K562 (cell line): ENCODE measurements around the gene CHST15. TPM values are rescaled to one million over a fixed set of nuclear protein-coding genes. Genes with fewer than 3 reads are reported as not detected.

Source experiments
- ATAC-seq: fragments of 200-7000 bp; cut with Tn5 transposase; 3 replicates; pipeline ENCODE4 v1.9.1; 2020; ENCODE audit warnings: moderate library complexity
- BruUV-seq: library from RNA; stranded (reverse); fragments of 400-500 nt; replicated peaks from 2 replicates; lab custom pipeline; 2021; lab: Mats Ljungman, UMichigan
- CTCF ChIA-PET: fragments of 300-600 bp; formaldehyde crosslinking; extraction: SDS; loops from one replicate; lab custom pipeline; 2021; ENCODE audit warnings: low intra/inter-chr PET ratio; lab: Yijun Ruan, JAX
- POLR2A ChIA-PET: fragments of 300-600, 350-650 bp; sonication (Branson Sonifier 250); formaldehyde crosslinking; extraction: SDS; loops from one replicate; lab custom pipeline; 2021; ENCODE audit warnings: antibody characterized with exemption, inconsistent platforms; lab: Yijun Ruan, JAX
- DNase-seq, 4 experiments: peaks; one replicate each; pipeline versions ENCODE4 v3.0.0 to v3.0.0-alpha.2; 2011 to 2018; ENCODE audit warnings: low spot score in 3 of 4, mixed read lengths in 3 of 4; ENCODE audit errors: extremely low read depth in 1 of 4
- FAIRE-seq: peaks from 2 replicates; lab custom pipeline; 2011; peaks lifted over from hg19 to GRCh38; lab: Jason Lieb, UNC
- H2AFZ ChIP-seq: 2 replicates; pipeline ENCODE4 v1.6.0; 2011; ENCODE audit warnings: low read depth, low read length, control low read depth, inconsistent platforms
- H3K27ac ChIP-seq: fragments of 200-600 bp; 3 replicates; pipeline ENCODE4 v1.8.0; 2011; ENCODE audit warnings: low read depth, mild to moderate bottlenecking, control low read depth, inconsistent platforms, low read length, moderate library complexity, mixed read lengths; ENCODE audit errors: extremely low read depth
- H3K27me3 ChIP-seq, 2 experiments: fragments of 300-600 bp in 1 of 2; 2 replicates in 1 of 2; 3 replicates in 1 of 2; pipeline versions ENCODE4 v1.6.0 to v1.8.0; 2011; ENCODE audit warnings: inconsistent platforms in 2 of 2, low read length in 2 of 2, mild to moderate bottlenecking in 1 of 2, mixed read lengths in 1 of 2, moderate library complexity in 1 of 2; ENCODE audit not compliant: control insufficient read depth in 2 of 2, insufficient read depth in 2 of 2
- H3K36me3 ChIP-seq: fragments of 300-600 bp; 3 replicates; pipeline ENCODE4 v1.8.0; 2011; ENCODE audit warnings: mild to moderate bottlenecking, low read length, inconsistent platforms; ENCODE audit not compliant: control insufficient read depth, insufficient read depth
- H3K4me1 ChIP-seq, 2 experiments: fragments of 200-600 bp in 1 of 2; replicated peaks in 1 of 2; 2 replicates in 1 of 2; 3 replicates in 1 of 2; pipeline versions ENCODE4 v1.5.1 to v1.8.0; 2011; ENCODE audit warnings: inconsistent platforms in 2 of 2, low read length in 2 of 2, mild to moderate bottlenecking in 1 of 2, mixed read lengths in 1 of 2, moderate library complexity in 1 of 2; ENCODE audit not compliant: control insufficient read depth in 2 of 2, insufficient read depth in 2 of 2
- H3K4me2 ChIP-seq: 2 replicates; pipeline ENCODE4 v1.6.1; 2011; ENCODE audit warnings: low read length, control low read depth, inconsistent platforms, mixed read lengths; ENCODE audit not compliant: insufficient read depth
- H3K4me3 ChIP-seq: fragments of 200-600 bp; sonication (generic), shearing (Covaris generic); 2 replicates; pipeline ENCODE4 v1.5.1; 2016; ENCODE audit warnings: control low read depth, inconsistent platforms
- H3K79me2 ChIP-seq: fragments of 200-600 bp; 3 replicates; pipeline ENCODE4 v1.8.0; 2011; ENCODE audit warnings: low read length, inconsistent platforms; ENCODE audit not compliant: control insufficient read depth, insufficient read depth
- H3K9ac ChIP-seq, 2 experiments: 2 replicates each; pipeline versions ENCODE4 v1.6.0 to v1.6.1; 2011; ENCODE audit warnings: low read depth in 2 of 2, low read length in 2 of 2, control low read depth in 1 of 2, inconsistent platforms in 1 of 2, mild to moderate bottlenecking in 1 of 2, mixed read lengths in 1 of 2; ENCODE audit not compliant: insufficient read depth in 1 of 2
- H3K9me1 ChIP-seq: one replicate; pipeline ENCODE4 v1.6.0; 2011; ENCODE audit warnings: inconsistent platforms, mild to moderate bottlenecking, low read length, moderate library complexity; ENCODE audit not compliant: control insufficient read depth, insufficient read depth
- H3K9me3 ChIP-seq: replicated peaks from 2 replicates; pipeline ENCODE4 v1.5.1; 2011; ENCODE audit warnings: low read depth, low read length, inconsistent platforms; ENCODE audit not compliant: control insufficient read depth, insufficient read depth
- H4K20me1 ChIP-seq: replicated peaks from 2 replicates; pipeline ENCODE4 v1.6.1; 2011; ENCODE audit warnings: low read length, inconsistent platforms, mixed read lengths; ENCODE audit not compliant: control insufficient read depth, insufficient read depth
- EHMT2 ChIP-seq: fragments of 450-650 bp; IDR thresholded peaks from 2 replicates; pipeline ENCODE4 v1.6.1; 2018; ENCODE audit warnings: antibody characterized with exemption
- FOXJ2 ChIP-seq: fragments of 200-800 bp; sonication (Bioruptor generic); IDR thresholded peaks from 2 replicates; pipeline ENCODE4 v1.6.1; 2016; ENCODE audit warnings: missing genetic modification characterization, missing compliant biosample characterization
- FOXK1 ChIP-seq: sonication (generic); formaldehyde crosslinking; IDR thresholded peaks from 2 replicates; pipeline ENCODE4 v1.8.0; 2022; ENCODE audit warnings: missing genetic modification reagents, mild to moderate bottlenecking, borderline replicate concordance
- FOXK2 ChIP-seq, 2 experiments: fragments of 450-650 bp; IDR thresholded peaks in 1 of 2; conservative IDR thresholded peaks in 1 of 2; 2 replicates each; pipeline ENCODE4 v1.6.1; 2016; ENCODE audit warnings: low read depth in 2 of 2, mild to moderate bottlenecking in 1 of 2
- HCFC1 ChIP-seq: IDR thresholded peaks from 2 replicates; pipeline ENCODE4 v1.6.1; 2012; ENCODE audit warnings: low read depth, low read length, improper control_type of control experiment
- HLTF ChIP-seq: fragments of 450-650 bp; IDR thresholded peaks from 2 replicates; pipeline ENCODE4 v1.6.1; 2016
- HNRNPK ChIP-seq: fragments of 200-400 bp; formaldehyde crosslinking; IDR thresholded peaks from one replicate; pipeline ENCODE4 v1.6.1; 2018; ENCODE audit warnings: mild to moderate bottlenecking, low read depth, low read length; ENCODE audit not compliant: poor library complexity, severe bottlenecking
- NELFE ChIP-seq: IDR thresholded peaks from 2 replicates; pipeline ENCODE4 v1.6.1; 2011; ENCODE audit warnings: mild to moderate bottlenecking; ENCODE audit not compliant: insufficient read depth, insufficient read length
- NR3C1 ChIP-seq: sonication (generic); formaldehyde crosslinking; IDR thresholded peaks from 2 replicates; pipeline ENCODE4 v1.8.1; 2022; ENCODE audit warnings: missing genetic modification reagents
- POLR3G ChIP-seq: IDR thresholded peaks from 2 replicates; pipeline ENCODE4 v1.6.1; 2011; ENCODE audit not compliant: insufficient read length, insufficient replicate concordance; ENCODE audit errors: extremely low read depth
- TCFL5 ChIP-seq: fragments of 250-450 bp; sonication (Bioruptor Pico); conservative IDR thresholded peaks from 2 replicates; pipeline ENCODE4 v1.6.1; 2021; ENCODE audit warnings: mild to moderate bottlenecking, moderate library complexity, matching md5 sums
- ZBTB1 ChIP-seq: sonication (generic); formaldehyde crosslinking; IDR thresholded peaks from 2 replicates; pipeline ENCODE4 v1.8.1; 2023; ENCODE audit warnings: missing genetic modification reagents, low read depth, mild to moderate bottlenecking, borderline replicate concordance
- ZNF140 ChIP-seq: fragments of 250-450 bp; sonication (Bioruptor Pico); IDR thresholded peaks from 2 replicates; pipeline ENCODE4 v1.8.0; 2021; ENCODE audit warnings: moderate library complexity, mild to moderate bottlenecking, inconsistent platforms
- ZNF146 ChIP-seq: IDR thresholded peaks from one replicate; pipeline ENCODE4 v1.6.1; 2018; ENCODE audit warnings: missing compliant biosample characterization; ENCODE audit not compliant: unreplicated experiment
- WGBS: fragments of 100-300 bp; shearing (Covaris generic); methylation state at CpG from one replicate; pipeline ENCODE4 v1.1.6; 2016; ENCODE audit warnings: low coverage, mixed read lengths; ENCODE audit not compliant: insufficient coverage; ENCODE audit errors: missing lambda C conversion rate; 5-methylcytosine and 5-hydroxymethylcytosine counted together
- in situ Hi-C: fragments of 300-500 bp; cut with MboI; formaldehyde crosslinking; loops from 4 replicates; pipeline ENCODE4 v1.15.0; 2018; ENCODE audit warnings: inconsistent platforms, mixed read lengths
- intact Hi-C: fragments of 100-400 bp; cut with micrococcal nuclease; formaldehyde crosslinking; loops from 2 replicates; pipeline ENCODE4 v1.14.2; 2022
- polyA plus RNA-seq, 8 experiments: library from polyadenylated mRNA; depleted of rRNA in 4 of 8; stranded (reverse) in 5 of 8; unstranded in 3 of 8; fragments of >200 nt; fragmentation: Nextera tagmentation in 2 of 8; fragmentation: Illumina TruSeq in 1 of 8; extraction: Ambion mirVana in 2 of 8; extraction: Trizol in 1 of 8; gene quantifications; 2 replicates each; pipeline versions ENCODE4 v1.2.1 to v1.2.3, GENCODE V29; 2011 to 2014; ENCODE audit warnings: inconsistent platforms in 1 of 8, missing spikeins in 1 of 8
- total RNA-seq, 7 experiments: library from RNA; depleted of rRNA in 6 of 7; stranded (reverse); fragments of >200 nt in 6 of 7; fragmentation: Illumina TruSeq in 2 of 7; extraction: Trizol in 2 of 7; gene quantifications; 2 replicates each; pipeline versions ENCODE4 v1.2.1 to v1.2.3, GENCODE V29; 2011 to 2021; ENCODE audit warnings: low replicate concordance in 1 of 7
- TF ChIP-seq, protein P1 (sequence below): IDR thresholded peaks from 2 replicates; pipeline ENCODE4 v1.6.1; 2014; ENCODE audit warnings: antibody characterized with exemption
- TF ChIP-seq, protein P2 (sequence below): fragments of 450-650 bp; IDR thresholded peaks from 2 replicates; pipeline ENCODE4 v1.7.1; 2018; ENCODE audit warnings: mild to moderate bottlenecking, low read depth; ENCODE audit not compliant: partially characterized antibody
- TF ChIP-seq, protein P3 (sequence below): fragments of 450-650 bp; formaldehyde crosslinking; IDR thresholded peaks from 2 replicates; pipeline ENCODE4 v1.4.0; 2022; ENCODE audit warnings: missing genetic modification characterization

CHST15 gene
- total and polyA plus RNA-seq, 9 of the 15 experiments (the other 6 are each of a cell fraction or from before 2014, with no cell fraction given): 0.04 to 0.16 (median 0.08) TPM

DNA sequence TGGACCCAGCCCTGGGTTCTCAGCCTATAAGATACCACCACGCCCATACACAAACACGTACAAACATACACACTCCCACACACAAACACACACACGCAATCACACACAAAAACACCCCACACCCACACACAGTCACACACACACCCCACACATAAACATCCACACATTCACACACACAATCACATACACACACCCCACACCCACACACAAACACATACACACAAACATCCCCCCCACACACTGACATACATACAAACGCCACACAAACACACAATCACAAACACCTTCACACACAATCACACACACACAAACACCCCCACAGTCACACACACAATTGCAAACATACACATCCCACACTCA lies 122.5 kb downstream of the CHST15 start:
- no peak for ATAC-seq
- POLR2A ChIA-PET: no interaction called here
- 0% methylated on average over 1 of the region's 4 CpGs for WGBS
- Histone ChIP-seq H3K9me1 (no peaks in the 10 kb centered on the region), H3K9me3 (no peaks in the 10 kb centered on the region), H2AFZ (no peak overlapping the region), H3K9ac (no peak overlapping the region), H4K20me1 (no peaks in the 10 kb centered on the region; the same call in 1 of the 2 replicates), H3K4me3 (no peak overlapping the region), H3K36me3 (no peaks in the 10 kb centered on the region), H3K27me3 (peaks cover 0 to 2% of the 10 kb centered on the region in 2 experiments; a peak in 1 of 5 replicates), H3K79me2 (no peaks in the 10 kb centered on the region), H3K4me2 (no peak overlapping the region), H3K27ac (no peak overlapping the region), H3K4me1 (no peaks in the 10 kb centered on the region; a peak in 1 of 5 replicates)
- no TSS peak for BruUV-seq
- in situ Hi-C loops (loop anchor here (25.0 kb wide), 1 partner anchor 934 kb away; no protein-coding TSS in a partner anchor), intact Hi-C loops (no loop called here)
- no peak for DNase-seq
- FAIRE-seq: no peak
- CTCF ChIA-PET: interaction anchor here (1.1 kb wide), 1 partner anchor 388 kb away, joined by 3 read pairs; no protein-coding TSS in a partner anchor
- TF ChIP-seq ZNF140 (CRISPR knock-in tag) (no peak), ZBTB1 (CRISPR knock-in tag) (no peak), TCFL5 (CRISPR knock-in tag) (no peak), HCFC1 (no peak), FOXJ2 (no peak), HLTF (no peak), FOXK2 (conservative IDR thresholded peaks at IDR 0.05 in 1 of 2, IDR thresholded peaks at IDR 0.05 in 1 of 2; ENCODE audit: low read depth in 2 of 2) (no peak), EHMT2 (no peak), HNRNPK (no peak), POLR3G (no peak), FOXK1 (CRISPR knock-in tag) (no peak), NELFE (no peak), NR3C1 (CRISPR knock-in tag) (no peak), ZNF146 (CRISPR knock-in tag) (no peak)
- TF ChIP-seq, protein P1, sequence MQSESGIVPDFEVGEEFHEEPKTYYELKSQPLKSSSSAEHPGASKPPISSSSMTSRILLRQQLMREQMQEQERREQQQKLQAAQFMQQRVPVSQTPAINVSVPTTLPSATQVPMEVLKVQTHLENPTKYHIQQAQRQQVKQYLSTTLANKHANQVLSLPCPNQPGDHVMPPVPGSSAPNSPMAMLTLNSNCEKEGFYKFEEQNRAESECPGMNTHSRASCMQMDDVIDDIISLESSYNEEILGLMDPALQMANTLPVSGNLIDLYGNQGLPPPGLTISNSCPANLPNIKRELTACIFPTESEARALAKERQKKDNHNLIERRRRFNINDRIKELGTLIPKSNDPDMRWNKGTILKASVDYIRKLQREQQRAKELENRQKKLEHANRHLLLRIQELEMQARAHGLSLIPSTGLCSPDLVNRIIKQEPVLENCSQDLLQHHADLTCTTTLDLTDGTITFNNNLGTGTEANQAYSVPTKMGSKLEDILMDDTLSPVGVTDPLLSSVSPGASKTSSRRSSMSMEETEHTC: no peak
- TF ChIP-seq, protein P2, sequence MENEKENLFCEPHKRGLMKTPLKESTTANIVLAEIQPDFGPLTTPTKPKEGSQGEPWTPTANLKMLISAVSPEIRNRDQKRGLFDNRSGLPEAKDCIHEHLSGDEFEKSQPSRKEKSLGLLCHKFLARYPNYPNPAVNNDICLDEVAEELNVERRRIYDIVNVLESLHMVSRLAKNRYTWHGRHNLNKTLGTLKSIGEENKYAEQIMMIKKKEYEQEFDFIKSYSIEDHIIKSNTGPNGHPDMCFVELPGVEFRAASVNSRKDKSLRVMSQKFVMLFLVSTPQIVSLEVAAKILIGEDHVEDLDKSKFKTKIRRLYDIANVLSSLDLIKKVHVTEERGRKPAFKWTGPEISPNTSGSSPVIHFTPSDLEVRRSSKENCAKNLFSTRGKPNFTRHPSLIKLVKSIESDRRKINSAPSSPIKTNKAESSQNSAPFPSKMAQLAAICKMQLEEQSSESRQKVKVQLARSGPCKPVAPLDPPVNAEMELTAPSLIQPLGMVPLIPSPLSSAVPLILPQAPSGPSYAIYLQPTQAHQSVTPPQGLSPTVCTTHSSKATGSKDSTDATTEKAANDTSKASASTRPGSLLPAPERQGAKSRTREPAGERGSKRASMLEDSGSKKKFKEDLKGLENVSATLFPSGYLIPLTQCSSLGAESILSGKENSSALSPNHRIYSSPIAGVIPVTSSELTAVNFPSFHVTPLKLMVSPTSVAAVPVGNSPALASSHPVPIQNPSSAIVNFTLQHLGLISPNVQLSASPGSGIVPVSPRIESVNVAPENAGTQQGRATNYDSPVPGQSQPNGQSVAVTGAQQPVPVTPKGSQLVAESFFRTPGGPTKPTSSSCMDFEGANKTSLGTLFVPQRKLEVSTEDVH: no peak
- TF ChIP-seq, protein P3, sequence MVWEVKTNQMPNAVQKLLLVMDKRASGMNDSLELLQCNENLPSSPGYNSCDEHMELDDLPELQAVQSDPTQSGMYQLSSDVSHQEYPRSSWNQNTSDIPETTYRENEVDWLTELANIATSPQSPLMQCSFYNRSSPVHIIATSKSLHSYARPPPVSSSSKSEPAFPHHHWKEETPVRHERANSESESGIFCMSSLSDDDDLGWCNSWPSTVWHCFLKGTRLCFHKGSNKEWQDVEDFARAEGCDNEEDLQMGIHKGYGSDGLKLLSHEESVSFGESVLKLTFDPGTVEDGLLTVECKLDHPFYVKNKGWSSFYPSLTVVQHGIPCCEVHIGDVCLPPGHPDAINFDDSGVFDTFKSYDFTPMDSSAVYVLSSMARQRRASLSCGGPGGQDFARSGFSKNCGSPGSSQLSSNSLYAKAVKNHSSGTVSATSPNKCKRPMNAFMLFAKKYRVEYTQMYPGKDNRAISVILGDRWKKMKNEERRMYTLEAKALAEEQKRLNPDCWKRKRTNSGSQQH (CRISPR knock-in tag): no peak
